Measurements from ENCODE around the gene RHNO1. TPM values are rescaled to one million over a fixed set of nuclear protein-coding genes. Genes with fewer than 3 reads are reported as not detected.

Gene RHNO1
- total RNA-seq, 1 donor from 2014 or later = 2.9 TPM

DNA sequence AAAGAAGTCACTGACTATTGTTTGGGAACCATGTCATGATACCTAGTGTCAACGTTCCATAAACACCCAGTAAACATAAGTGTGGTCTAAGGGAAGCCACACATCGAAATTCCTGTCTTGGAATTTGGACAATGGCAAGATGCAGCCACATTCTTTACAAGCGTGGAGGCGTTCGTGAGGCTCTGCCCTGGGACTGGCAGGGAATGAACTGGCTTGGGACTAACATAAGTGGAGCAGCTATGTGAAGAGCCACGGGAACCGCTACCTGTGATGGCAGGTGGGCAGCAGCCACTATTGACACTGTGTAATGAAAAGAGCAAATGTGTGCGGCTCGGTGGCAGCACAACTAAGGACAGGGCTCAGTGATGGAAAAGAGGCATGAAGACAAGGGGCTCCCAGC is 32.2 kb upstream of the RHNO1 start:
- no peaks in the 10 kb centered on the region for H3K4me1 ChIP-seq
- intact Hi-C loops (cut with DNase I) = no loop called here
- DNase-seq (ENCODE audit: low spot score in 2 of 2) = no peak
- no peak overlapping the region for H3K27ac ChIP-seq
- no peaks in the 10 kb centered on the region for H3K36me3 ChIP-seq
- TF ChIP-seq, protein P1, sequence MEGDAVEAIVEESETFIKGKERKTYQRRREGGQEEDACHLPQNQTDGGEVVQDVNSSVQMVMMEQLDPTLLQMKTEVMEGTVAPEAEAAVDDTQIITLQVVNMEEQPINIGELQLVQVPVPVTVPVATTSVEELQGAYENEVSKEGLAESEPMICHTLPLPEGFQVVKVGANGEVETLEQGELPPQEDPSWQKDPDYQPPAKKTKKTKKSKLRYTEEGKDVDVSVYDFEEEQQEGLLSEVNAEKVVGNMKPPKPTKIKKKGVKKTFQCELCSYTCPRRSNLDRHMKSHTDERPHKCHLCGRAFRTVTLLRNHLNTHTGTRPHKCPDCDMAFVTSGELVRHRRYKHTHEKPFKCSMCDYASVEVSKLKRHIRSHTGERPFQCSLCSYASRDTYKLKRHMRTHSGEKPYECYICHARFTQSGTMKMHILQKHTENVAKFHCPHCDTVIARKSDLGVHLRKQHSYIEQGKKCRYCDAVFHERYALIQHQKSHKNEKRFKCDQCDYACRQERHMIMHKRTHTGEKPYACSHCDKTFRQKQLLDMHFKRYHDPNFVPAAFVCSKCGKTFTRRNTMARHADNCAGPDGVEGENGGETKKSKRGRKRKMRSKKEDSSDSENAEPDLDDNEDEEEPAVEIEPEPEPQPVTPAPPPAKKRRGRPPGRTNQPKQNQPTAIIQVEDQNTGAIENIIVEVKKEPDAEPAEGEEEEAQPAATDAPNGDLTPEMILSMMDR (IDR thresholded peaks at IDR 0.05) = no peak
- H3K9me3 ChIP-seq = no peaks in the 10 kb centered on the region
- H3K27me3 ChIP-seq = no peaks in the 10 kb centered on the region
- H3K4me3 ChIP-seq = no peak overlapping the region

DNA sequence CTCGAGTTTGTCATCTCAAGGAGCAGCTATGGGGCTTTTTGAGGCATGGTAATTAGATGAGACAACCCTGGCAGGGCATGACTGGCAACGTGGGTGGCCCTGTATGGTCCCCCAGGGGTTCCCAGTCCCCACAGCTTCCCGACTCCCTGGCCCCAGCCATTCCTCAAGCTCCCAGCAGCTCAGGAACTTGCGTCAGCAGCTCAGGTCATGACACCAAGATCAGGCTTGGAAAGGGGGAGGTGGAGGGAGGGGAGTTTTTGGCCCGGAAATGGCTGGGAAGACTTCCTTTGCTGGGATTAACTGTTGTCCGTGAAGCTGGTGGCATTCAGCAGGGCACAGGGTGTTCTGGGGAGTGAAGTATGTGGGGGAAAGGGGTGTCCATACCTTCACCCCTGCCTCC is 31.7 kb upstream of the RHNO1 start:
- intact Hi-C loops (cut with DNase I) = no loop called here
- no peak for DNase-seq (ENCODE audit: low spot score in 2 of 2)
- Histone ChIP-seq H3K4me3 (no peak overlapping the region), H3K9me3 (no peaks in the 10 kb centered on the region), H3K27me3 (no peaks in the 10 kb centered on the region), H3K36me3 (no peaks in the 10 kb centered on the region), H3K4me1 (no peaks in the 10 kb centered on the region), H3K27ac (no peak overlapping the region)
- TF ChIP-seq, protein P1 (IDR thresholded peaks at IDR 0.05) = no peak

DNA sequence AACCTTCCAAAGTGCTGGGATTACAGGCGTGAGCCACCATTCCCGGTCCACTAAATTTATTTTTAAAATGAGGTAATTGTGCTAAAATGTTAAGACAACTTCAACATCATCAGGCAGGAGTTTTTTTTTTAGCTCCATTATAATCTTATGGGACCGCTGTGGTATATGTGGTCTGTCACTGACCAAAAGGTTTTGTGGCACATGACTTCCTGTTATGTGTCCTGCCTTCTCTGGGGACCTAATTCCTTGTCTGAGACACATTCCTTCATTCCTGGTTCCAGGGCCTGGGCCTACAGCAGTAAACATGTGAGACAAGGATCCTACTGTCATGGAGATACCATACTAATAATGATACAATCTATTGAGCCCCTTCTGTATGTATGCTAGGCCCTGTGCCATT is 25.1 kb upstream of the RHNO1 start:
- intact Hi-C loops (cut with DNase I) = loop anchor here (5.0 kb wide), 1 partner anchor 90 kb away; no protein-coding TSS in a partner anchor

DNA sequence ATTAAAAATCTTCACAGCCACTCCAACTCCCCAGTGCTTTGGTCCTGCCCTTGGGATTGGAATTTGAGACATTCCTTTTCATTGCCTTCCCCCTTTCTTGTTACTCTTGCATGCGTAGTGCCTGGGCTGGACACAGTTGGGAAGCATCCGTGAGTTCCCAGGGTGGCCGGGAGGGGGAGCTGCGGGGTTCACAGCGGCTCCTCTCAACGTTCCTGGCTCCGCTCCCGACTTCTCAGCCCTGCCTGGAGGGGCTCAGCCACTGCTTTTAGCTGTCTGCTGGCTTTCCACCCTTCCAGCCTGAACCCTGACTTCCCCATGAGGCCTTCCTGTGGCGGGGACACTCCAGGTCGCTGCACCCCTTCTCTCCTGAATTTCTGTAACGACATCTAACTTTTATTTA is 23.4 kb upstream of the RHNO1 start:
- Histone ChIP-seq H3K4me3 (no peak overlapping the region), H3K36me3 (no peaks in the 10 kb centered on the region), H3K27me3 (no peaks in the 10 kb centered on the region), H3K4me1 (peaks cover 0 to 2% of the 10 kb centered on the region in 2 donors), H3K27ac (no peak overlapping the region), H3K9me3 (no peaks in the 10 kb centered on the region)
- DNase-seq (ENCODE audit: low spot score in 2 of 2) = peak in 1 of 2 donors; percentile 84
- intact Hi-C loops (cut with DNase I) = loop anchor here (1.0 to 5.0 kb wide), 2 partner anchors 89 to 188 kb away; no protein-coding TSS in a partner anchor
- TF ChIP-seq, protein P1 (IDR thresholded peaks at IDR 0.05) = peak; percentile 69 to 82 (median 82)

More for the DNA sequence above, 25.1 kb upstream of the RHNO1 start:
- peaks cover 0 to 2% of the 10 kb centered on the region in 2 donors for H3K4me1 ChIP-seq
- DNase-seq (ENCODE audit: low spot score in 2 of 2) = no peak
- no peaks in the 10 kb centered on the region for H3K27me3 ChIP-seq
- H3K36me3 ChIP-seq = no peaks in the 10 kb centered on the region
- no peaks in the 10 kb centered on the region for H3K9me3 ChIP-seq
- no peak overlapping the region for H3K27ac ChIP-seq
- no peak overlapping the region for H3K4me3 ChIP-seq
- TF ChIP-seq, protein P1 (IDR thresholded peaks at IDR 0.05) = no peak

DNA sequence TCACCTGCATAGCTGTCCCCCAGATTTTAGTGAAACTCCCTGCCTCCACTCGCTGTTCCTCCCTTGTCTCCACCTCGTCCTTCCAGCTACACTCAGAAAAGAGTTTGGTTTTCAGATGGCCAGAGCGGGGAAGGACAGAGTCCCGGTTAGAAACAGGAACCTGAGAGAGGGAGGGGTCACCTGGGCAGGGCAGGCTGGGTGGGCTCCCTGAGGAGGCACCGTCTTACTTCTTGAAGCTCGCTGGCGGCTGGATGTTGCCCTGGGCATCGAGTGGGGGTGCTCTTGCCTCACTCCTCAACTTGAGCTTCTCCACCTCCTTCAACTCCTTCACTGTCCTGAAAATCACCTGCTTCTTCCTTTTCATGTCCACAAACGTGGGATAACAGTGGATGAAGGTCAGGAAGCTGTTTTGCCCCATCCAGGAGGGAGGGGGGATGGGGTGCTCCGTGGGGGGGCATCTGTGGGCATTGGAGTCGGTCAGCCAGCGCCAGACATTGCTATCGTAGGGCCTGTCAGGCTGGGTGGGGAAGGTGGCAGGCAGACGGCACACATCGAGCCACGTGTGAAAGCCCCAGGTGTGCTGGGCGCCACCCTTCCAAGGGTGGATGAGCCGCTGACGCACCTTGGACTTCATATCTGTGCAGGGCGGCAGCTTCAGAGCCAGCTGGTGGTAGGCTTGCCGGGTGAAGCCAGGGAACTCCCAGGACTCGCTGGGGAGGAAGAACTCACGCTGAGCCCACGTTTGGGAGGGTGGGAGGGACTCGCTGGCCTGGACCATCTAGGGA is 22.2 kb upstream of the RHNO1 start:
- H3K4me3 ChIP-seq = no peak overlapping the region
- intact Hi-C loops (cut with DNase I) = loop anchor here (5.0 kb wide), 1 partner anchor 87 kb away; no protein-coding TSS in a partner anchor
- H3K9me3 ChIP-seq = no peaks in the 10 kb centered on the region
- H3K4me1 ChIP-seq = peaks cover 0 to 2% of the 10 kb centered on the region in 2 donors
- H3K36me3 ChIP-seq = no peaks in the 10 kb centered on the region
- H3K27me3 ChIP-seq = no peaks in the 10 kb centered on the region
- TF ChIP-seq, protein P1 (IDR thresholded peaks at IDR 0.05) = no peak
- no peak overlapping the region for H3K27ac ChIP-seq
- DNase-seq (ENCODE audit: low spot score in 2 of 2) = no peak
